T follicular helper cell (primary cell): Measurements from ENCODE around the gene MLH3.
"Not testable (repeated sequence)": the region's sequence is repeated elsewhere in the genome, so short reads cannot be mapped to it uniquely, and the experiment has no call there.

Experiments used
- DNase-seq: peaks from one replicate; pipeline ENCODE4 v3.0.0-alpha.2; 2020; ENCODE audit warnings: low read depth
- total RNA-seq, 2 experiments: gene quantifications; one replicate each; lab custom pipeline; 2026; lab: John Stamatoyannopoulos, UW

MLH3 gene
- 32.1 to 53.2 reads per million in 2 experiments for total RNA-seq

DNA sequence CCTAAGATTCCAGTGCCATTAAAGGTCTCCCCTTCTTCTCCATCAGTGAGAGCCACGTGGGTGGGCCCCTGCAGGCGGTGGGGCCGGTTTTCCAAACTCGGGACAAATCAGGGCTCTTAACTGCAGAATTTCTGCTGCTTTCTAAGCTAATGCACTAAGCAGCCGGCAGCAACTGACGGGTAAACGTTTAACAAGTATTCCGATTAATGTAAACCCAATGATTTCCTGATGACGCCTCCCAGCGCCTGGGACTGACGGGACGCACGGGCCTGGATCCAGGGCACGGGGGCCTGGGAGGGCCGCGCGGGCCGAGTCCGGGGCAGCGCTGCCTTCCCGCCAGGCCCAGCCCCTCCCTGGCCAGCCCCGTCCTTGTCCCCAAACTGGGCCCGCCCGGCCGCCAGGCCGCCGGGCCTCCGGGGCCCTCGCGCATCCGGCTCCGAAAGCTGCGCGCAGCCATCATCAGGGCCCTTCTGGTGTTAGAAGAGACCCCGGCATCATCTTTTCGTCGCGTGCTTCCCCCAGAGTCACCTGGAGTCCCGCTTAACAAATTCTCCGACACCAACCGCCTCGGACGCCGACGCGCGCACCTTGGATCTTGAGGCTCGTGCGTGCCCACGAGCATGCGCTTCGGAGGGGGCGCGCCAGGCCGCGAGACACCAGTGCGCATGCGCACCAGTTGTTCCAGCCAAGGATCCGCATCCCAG is at the start of gene MLH3:
MLH3 (minus strand) TSS at position 616 of the 704 bp plus-strand sequence. CDS start 1,812 bp downstream, outside the sequence.
- peak; percentile 73 for DNase-seq

DNA sequence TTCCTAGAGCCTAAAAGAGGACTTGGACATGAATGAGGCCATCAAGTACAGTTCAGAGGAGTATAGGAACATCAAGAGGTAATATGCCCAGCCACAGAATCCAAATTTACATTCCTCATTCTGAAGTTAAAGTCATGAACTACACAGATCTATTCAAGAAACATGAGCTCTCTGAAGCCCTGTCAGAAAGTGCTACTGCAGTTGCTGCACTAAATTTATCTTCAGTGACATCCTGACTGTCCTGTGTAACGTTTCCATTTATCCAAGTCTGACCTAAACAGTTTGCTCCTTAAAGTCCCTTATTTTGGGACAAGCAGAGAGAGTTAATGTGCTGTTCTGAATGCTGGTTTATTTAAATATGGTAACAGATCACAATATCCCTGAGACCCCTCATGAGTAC is 47.4 kb upstream of the MLH3 start:
- DNase-seq: no peak

DNA sequence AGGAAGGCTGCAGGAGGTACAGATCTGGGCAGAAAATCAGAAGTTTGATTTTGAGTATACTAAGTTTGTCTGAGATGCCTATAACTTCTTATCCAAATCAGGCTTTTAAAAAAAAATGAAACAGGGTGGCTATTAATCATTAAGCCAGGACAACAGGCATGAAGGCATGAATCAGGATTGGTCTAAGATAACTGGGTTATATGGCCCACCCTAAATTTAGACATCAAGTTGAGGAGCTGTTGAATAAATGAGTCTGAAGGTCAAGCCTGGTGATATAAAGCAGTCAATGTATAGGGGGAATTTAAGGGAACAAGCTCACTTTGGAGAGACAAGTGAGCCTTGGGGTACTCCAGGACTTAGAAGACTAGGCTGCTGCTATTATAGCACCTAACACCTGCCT is 46.9 kb upstream of the MLH3 start:
- no peak for DNase-seq

DNA sequence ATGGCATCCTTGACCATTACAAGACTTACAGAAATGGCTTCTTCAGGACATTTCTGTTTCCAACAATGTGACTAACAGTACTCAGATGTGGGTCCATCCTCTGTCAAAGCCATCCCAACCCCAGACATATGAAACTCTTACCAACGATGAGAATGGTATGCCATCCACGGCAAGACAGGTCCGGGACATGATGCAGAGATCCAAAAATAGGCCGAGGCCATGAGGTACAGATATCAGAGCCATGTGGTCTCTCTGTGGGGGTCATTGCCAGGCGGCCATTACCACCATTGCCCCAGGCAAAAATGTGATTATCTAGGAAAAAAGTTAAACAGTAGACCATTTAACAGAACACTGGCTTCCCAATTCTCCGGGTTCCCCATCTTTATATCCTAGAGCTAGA is 45.7 kb upstream of the MLH3 start:
- DNase-seq: no peak

DNA sequence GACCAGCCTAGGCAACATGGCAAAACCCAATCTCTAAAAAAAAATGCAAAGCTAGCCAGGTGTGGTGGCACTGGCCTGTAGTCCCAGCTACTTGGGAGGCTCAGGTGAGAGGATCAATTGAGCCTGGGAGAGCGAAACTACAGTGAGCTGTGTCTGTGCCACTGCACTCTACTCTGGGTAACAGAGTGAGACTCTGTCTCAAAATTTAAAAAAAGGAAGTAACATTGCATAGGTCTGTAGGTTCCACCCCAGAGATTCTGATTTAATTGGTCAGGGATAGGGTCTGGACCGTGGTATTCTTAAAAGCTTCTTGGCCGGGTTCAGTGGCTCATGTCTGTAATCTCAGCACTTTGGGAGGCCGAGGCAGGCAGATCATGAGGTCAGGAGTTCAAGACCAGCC is 44.4 kb upstream of the MLH3 start:
- DNase-seq: no peak

DNA sequence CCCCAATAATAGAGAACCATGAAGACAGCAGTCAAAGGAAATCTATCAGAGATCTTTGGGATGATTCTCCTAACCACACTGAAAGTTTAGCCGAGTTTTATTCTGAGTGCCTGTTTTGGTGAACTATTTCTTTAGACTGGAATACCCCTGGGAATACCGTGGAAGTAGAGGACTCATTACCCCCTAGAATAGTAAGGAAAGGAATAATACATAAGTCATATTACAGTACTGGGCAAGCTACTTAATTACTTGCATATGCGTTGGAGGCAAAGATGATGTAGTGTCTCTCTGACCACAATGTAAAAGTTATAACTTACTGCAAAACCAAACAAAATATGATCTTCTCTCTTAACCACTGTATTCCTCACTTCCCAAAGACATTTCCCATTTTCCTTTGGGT is 43.6 kb upstream of the MLH3 start:
- DNase-seq: no peak

DNA sequence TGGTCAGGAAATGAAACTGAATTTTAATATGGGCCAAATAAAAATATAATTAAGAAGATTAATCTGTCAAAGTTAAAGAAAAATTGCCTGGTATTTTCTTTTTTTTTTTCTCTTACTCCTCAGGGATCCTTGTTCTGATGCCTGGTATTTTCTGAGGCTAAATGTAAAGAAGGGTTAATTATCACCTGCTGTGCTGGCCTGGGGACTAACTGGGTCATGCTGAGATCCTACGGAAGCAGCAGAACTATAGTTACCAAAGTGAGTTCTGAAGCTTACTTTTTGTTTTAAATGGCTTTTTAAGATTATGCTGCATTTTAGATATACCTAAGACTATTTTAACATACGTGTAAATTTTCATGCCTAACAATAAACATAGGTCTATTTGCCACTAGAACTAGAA is 41.4 kb upstream of the MLH3 start:
- DNase-seq: no peak

DNA sequence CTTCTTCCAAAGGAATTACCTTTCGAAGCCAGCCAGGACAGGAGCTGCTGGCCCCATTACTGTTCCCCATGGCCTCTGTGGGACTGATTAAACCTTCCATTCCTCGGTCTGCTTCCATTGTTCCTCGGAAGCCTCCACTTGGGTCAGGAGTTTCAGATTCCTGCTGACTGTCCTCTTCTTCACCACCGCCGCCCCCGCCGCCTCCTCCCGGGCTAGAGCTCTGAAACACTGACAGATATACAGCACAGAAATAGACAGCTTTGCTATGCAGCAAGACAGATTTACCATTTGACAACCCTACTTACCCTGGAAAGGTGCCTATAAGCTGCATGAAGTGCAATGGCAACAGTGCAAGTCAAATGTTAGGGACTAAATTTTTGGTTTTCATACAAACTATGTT is 40.0 kb upstream of the MLH3 start:
- no peak for DNase-seq

DNA sequence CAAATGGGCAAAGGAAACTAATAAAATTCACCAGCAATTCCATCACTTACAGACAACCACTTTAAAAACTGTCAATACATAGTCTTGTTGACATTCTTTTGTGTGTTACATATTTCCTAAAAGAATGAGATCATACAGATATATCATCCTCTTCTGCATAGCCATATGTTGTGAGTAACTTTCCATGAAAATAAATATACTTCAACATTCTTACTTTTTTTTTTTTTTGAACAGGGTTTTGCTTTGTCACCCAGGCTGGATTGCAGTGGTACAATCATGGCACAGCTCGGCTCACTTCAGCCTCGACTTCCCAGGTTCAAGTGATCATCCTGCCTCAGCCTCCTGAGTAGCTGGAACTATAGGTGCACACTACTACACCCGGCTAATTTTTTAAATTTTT is 39.1 kb upstream of the MLH3 start:
- DNase-seq: no peak

DNA sequence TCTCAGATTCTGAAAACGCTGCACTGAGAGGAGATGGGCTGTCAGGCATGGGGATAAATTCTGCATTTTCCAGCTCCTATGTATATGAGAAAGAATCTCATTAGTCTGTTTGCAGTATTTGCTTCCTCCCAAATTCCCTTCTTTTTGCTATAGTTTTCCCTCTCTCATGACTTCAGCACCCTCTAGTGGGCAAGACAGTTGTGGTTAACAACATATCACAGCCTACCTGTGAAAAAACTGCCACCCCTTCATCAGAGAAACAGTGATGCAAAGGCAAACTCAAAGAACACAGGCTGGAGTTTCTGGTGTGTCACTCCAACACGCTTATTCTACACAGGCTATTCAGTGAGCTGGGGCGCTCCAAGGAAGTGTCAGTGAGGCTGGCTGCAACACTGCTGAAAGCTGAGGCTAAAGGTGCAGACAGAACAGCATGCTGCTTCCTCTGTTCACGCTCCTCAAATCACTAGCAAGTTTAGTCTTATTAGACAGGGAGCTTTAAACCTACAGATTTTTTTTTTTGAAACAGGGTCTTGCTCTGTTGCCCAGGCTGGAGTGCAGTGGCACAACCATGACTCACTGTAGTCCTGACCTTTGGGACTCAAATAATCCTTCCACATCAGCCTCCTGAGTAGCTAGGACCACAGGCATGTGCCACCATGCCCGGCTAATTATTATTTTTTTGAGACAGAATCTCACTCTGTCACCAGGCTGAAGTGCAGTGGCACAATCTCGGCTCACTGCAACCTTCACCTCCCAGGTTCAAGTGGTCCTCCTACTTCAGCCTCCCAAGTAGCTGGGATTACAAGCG is 37.5 kb upstream of the MLH3 start:
- DNase-seq: peak; percentile 26

DNA sequence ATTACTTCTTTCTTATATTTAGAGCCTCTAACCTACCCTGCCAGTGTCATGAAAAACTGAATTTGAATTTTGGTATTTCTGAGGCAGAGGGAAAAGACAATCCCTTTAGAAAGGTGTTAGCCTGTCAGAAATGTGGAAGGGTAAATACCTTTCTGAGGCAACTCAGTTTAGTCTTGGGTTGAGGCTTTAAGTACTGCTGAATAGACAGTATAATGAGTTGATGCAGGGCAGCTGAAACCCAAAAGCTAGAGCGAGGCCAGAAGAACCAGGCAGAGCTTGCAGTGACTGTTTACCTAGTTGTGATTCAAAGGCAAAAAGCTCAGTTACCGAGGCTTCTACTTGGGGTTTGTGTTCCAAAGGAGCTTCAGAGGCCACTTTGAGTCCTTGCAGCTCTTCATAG is 36.9 kb upstream of the MLH3 start:
- DNase-seq: no peak

DNA sequence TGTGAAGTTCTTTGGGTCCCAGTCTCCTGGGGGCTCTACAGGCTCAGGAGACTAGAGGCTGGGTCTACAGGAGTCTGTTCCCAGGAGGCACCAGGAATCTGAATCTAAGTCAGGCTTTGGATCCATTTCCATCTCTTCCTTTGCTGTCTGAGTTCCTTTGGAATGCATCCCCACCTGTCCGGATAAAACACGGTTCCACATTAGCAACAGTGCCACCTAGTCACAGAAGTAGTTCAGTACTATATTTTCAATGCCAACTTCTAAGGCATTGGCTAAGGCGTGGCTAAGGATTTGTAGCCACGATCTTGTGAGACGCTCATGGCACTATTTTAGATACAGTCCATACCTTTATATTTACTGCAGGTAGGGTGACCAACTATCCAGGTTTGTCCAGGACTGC is 33.2 kb upstream of the MLH3 start:
- no peak for DNase-seq

DNA sequence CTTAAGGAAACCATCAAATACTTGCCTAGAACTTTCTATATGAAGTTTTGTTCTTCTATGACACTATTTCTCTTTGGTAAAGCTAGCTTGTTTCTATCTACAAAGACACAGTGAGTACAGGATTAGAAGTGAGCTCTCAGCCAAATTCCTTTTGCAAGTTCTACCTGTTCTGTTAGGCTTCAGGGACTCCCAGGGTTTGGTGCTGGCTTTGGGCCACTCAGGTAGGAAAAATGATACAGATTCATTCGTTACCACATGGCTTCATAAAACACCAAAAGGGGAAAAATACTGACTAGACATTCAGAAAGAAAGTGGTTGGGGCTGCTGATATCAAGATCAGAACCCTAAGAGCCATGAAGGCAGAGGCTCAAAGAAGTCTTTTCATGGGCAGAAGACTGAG is 32.0 kb upstream of the MLH3 start:
- no peak for DNase-seq

DNA sequence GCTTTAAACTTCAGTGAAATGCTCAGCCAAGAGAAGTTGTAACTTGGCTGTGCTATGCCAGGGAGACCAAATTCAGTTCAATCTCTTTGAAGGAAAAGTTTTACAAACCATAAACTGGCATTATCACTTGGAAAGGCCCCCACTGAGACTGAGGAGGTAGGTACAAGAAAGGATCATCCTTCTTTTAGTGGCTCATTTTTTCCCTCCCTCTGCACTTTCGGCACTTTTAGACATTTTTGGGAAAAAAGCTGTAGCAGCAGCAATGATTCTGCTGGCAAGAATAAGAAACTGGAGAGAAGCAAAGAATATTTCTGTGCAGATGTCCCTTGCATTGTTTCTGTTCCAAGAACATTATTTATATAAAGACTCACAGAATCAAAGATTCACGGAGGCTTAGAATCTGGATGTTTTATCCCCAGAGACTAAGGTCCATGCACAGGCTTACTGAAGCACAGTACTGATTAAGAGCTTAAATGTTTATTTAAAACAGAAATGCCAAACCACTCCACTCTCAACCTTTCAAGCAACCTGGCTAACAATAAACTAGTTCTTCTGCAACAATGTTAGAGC is 30.5 kb upstream of the MLH3 start:
- DNase-seq: no peak

DNA sequence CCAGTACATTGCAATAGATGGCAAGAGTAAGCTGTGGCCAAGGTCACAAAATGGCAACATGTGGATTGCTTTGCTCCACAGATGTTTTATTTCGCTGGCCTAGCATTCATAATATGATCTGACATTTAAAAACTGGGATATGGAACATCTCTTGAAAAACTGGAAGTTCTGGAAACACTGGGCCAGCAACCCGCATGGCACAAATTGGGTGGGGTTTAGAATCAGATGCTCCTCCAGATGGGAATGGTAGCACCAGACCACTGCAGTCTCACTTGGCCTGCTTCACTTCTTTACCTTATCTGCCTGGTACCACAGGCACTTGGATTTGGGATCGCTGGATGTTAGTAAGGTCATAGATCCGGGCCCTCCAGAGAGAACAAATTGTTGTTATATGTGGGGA is 28.3 kb upstream of the MLH3 start:
- DNase-seq: no peak

DNA sequence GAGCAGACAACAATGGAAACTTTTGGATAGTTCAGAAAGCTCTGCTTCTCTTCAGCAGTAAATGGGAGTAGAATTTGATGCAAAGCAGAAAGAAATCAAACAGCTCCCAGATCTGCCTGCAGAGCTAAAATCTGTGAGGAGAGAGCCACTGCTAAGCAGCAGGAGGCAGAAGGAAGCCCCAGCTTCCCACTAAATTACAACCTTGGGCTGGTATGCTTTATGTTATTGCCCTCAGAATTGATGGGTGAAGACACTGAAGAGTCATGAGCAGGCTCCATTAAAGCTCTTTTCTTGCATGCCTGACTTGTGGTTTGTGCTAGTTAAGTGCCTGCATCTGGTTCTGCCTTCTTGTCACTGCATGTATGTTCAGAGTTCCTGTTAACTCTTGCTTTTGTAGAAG is 26.5 kb upstream of the MLH3 start:
- DNase-seq: no peak

DNA sequence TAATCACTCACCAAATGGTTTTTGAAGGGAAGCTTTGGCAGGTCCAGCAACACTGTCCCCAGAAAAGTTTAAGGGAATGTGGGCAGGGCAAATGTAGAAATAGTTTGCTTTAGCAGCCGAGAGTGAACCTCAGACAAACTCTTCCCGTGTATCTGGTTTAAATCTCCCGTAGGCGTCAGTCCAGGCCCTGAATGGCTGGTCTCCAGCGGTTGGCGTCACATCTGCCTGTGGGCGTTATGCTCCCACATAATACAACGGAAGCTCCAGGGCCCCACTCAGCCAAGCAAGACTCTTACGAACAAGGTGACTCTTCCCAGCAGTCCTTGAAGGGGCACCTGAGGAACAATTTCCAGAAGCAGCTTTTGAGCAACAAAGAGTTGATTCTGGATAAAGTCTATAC is 19.1 kb upstream of the MLH3 start:
- DNase-seq: no peak

DNA sequence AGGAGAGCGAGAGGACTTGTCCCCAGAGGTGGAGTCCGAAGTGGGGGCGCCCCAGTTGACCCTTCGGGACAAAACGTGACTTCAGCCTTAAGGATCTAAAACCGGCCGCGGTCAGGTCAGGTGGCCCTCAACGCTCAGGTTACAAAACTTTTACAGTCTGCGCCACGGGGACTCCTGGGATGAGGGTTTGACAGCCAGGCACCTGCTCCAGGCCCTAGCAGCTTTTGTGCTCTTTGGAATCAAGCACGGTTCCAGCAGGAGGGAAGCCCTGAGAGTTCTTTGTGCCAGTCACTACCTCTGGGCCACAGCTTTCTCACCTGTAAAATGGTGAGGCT is 18.5 kb upstream of the MLH3 start:
- no peak for DNase-seq

DNA sequence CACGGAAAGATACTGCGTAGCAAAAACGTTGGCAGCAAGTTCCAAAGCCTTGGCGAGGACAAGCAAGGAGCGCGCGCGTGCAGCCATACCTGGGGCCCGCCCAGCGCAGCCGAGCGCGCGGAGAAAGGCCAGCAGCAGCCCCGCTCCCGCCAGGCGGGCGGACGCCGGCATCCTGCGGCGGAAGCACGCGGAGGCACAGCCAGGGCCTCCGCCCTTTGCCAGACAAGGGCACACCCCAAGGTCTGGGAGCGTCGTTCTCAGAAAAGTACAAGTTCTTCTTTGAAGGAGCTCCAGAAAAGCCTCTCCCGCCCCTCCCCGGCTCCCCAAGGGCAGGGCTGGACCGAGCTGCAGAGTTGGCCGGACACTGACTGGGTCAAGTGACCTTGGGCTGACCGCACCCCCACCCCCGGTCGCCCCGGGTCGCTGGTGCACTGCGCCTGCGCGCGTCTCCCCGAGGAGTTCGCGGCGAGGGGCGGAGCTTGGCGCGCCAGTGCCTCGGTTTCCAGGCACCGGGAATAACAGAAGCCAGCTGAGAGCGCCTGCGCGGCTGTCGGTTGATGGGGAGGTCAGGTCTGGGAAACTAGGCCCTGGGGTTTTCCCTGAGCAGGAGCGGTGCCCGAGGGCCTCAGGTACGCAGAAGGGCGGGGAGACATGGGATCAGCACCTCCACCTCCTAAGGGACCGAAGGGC is 18.0 kb upstream of the MLH3 start, which contains the start of gene ZC2HC1C:
ZC2HC1C (plus strand) TSS at position 521 of the 690 bp plus-strand sequence. CDS start 933 bp downstream, outside the sequence.
- peak; percentile 15 for DNase-seq

DNA sequence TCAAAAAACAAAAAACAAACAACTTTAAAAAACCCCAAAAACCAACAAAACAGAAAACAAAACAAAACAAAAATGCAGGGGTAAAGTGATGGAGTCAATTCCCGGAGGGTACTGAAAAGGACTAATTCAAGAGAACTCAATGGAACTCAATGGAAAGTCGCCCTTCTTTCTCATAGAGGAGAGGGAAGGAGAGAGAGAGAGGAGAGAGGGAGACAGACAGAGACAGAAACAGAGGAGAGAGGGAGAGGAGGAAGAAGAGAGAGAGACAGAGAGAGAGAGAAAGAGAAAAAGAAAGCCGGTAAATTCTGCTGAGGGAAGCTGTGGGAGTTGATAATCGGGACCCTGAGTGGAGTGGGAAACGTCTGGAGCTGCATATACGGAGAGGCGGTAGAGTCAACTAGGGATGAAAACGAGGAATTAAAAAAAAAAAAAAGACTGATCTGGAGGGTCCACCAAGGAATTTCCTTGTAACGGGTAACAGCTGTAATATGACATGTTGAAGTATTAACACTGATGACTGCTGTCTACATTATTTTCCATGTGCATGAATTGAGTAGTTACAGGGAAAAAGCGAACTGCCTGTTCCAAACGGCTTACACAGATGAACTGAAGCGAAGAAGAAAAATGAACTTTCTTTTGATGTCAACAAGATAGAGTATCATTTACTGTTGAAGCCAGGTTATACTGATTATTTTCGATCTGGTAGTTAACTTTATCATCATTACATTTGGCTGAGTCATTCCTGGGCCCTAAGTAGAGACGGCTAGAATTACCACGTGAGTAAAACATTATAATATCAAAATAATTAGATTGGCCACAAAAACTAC is 17.2 kb upstream of the MLH3 start:
- DNase-seq: no peak

DNA sequence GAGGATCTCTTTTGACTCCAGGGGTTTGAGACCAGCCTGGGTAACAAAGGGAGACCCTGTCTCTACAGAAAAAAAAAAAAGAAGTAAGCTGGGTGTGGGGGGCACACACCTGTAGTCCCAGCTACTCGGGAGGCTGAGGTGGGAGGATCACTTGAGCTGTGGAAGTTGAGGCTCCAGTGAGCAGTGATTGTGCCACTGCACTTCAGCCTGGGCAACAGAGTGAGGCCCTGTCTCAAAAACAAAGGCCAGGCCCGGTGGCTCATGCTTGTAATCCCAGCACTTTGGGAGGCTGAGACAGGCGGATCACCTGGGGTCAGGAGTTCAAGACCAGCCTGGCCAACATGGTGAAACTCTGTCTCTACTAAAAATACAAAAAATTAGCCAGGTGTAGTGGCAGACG is 16.5 kb upstream of the MLH3 start:
- not testable (repeated sequence) for DNase-seq

DNA sequence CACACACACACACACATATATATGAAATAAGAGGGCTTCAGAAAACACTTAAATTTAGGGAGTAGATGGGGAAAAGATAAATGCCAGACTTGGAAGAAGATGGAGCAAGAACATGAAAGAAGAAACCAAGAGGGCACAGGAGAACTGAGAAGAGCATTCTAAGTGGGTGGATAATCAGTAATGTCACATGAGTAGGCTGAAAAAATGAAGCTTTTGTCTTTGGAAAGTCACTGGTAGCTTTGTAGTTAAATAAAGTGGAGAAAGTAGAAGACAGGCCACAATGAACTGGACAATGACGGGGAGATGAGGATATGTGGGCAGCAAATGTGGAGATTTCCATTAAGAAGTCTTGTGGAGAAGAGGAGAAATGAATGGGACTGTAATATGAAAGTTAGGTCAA is 15.9 kb upstream of the MLH3 start:
- DNase-seq: no peak
